ENCODE data around the gene NOTCH3.

NOTCH3 gene

DNA sequence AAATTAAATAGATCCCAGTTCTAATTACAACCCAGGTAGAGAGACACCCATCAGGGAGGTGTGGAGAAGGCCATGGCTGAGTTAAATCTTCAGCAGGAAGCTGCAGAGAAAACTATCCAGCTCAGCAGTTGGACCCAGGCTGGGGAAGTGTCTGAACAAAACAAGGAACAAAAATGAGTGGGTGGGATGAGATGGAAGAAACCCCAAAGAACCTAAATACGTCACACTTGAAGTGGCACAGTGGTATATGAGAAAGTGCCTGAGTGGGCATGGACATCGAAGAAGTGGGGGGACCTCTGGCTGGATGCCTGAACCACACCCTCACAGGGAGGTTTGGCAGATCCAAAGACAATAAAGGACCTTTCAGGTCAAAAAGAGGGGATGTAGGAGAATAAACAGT lies 35.0 kb upstream of the NOTCH3 start:
- DNase-seq: no peak

DNA sequence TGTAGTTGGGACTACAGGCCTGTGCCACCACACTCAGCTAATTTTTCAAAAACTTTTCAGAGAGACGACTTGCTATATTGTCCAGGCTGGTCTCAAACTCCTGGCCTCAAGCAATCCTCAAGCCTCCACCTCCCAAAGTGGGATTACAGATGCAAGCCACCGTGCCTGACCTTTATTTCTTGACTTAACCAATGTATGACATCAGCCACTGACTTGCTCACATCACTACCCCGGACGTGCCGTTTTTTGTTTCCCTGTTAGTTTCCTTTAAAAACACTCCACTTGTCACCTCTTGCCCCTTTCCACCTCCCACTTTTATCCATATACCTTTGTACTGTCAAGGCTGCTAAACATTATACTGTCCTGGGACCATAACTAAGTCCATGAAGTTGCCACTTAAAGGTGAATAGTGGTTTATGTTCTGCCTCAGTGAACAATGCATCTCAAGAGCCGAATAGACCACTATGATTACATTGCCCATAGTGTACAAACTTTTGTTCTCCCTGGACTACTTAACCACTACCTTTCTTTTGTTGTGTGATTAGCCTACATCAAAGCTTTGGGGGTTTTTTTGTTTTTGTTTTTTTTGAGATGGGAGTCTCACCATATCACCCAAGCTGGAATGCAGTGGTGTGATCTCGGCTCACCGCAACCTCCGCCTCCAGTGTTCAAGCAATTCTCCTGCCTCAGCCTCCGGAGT lies 33.8 kb upstream of the NOTCH3 start:
- no peak for DNase-seq

DNA sequence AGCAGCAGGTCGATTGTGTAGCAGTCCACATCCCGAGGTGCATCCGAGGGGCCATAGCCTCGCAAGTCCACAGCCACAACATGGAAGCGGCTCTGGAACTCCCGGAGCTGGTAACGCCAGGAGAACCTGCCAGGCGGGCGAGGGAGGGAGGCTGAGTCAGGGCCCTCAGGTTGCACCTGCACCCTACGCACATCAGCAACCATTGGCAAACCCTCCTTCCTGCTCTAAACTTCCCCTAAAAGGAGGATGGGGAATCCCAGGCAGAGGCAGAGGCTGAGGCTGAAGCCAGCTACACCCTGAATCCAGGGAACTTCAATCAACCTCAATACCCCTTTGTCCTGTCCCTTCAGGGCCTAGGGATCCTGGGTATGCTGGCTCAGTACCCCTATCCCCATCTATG lies 30.5 kb upstream of the NOTCH3 start:
- DNase-seq: no peak

DNA sequence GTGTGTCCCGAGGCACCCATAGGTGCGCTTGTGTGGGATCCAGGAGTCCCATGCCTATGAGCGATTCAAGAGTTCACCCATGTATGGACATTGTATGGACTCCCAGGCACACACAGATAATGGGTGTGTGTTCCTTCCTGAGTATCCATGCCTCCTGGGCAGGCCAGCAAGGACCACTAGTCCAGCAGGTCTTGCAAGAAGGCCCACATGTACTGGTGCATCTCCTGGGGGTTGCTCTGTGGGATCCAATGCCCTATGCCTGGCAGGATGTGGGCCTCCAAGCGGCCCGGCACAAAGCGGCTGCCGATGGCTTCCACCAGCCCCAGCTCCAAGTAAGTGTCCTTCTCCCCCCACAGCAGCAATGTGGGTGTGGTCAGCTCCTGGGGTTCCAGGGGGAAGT lies 26.5 kb upstream of the NOTCH3 start:
- no peak for DNase-seq

DNA sequence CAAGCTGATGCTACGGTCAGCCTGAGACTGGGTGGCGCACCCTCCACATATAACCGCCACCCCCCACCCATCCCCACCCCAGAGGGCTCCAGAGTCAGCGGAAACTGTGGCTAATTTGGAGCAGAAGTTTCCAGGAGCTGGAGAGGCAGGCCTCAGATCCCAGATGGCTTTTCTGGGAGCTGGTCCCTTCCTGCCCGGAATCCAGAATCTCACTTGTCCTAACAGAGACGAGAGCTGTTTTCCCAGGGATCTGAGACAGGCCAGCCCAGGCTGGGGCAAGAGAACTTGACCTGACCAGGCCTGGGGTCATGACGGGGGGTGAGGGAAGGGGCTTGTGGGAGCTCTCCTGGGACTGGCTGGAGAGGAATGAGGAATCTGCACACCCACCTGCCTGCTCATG lies 25.0 kb upstream of the NOTCH3 start:
- DNase-seq: no peak

DNA sequence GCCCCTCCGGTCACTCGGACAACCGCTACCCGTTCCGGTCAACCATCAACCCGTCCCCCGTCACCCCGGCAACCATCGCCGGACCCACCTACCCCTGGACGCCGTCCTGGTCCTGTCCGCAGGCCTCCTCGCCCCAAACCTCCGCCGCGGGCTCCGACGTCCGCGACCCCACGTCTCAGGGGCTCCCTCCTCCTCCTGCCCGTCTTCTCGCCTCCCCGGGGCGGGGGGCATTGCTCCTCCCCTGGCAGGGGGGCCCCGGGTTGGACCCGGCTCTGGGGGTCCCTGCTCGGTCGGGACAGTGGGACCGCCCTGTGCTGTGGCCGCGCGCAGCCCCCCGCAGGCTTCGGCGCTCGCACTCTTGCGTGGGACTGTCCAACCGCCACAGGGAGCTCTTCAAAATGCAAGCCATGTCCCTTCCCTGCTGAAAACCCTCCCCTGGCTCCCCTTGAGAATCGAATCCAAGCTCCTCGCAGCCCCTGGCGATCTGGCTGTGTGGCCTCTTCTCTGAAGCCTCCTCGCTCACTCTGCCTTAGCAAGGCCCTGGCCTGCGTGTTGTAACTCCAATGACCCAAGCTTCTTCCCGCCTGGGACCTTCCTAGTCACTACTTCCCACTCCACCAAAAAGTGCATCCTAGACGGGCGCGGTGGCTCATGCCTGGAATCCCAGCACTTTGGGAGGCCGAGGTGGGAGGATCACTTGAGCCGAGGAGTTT lies 23.0 kb upstream of the NOTCH3 start:
- DNase-seq: no peak

DNA sequence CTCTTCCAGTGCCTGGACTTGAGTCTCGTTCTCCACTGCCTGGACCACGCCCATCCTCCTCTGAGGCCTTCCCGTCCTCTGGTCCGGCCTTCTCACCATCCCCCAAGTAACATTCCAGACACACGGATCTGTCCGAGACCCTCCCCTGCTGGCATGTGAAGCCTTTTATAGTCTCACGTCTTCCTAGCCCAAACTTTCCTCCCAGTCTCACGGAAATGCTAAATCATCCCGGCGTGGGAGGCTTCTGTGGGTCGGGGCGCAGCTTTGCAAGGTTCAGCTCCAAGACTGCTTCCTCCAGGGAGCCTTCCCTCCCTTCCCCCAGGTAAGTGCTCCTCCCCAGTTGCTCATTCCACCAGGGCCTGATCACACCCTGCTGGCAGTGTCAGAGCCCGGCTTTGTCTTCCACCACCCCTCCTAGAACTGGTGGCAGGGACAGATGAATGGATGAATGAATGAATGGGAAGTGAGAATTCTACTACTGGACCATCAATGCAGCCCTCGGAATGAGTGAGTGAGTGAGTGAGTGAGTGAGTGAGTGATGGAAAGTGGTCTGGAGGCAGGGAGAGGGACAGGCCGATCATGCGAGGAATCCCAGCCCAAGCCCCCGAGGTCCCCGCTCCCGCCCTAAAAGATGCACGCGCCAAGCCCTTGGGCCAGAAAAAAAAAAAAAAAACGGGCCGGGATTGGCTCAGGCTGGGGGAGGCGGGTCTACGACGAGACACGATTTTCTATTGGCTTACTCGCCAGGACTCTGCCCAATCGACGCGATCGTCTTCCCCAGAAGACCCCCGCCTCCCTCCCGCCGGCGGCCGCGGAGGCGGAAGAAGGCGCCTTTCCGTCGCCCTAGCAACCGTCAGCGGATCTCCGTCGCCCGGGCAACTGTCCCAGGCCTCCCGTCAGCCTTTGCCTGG lies 22.2 kb upstream of the NOTCH3 start:
- peak; percentile 76 to 81 for DNase-seq

DNA sequence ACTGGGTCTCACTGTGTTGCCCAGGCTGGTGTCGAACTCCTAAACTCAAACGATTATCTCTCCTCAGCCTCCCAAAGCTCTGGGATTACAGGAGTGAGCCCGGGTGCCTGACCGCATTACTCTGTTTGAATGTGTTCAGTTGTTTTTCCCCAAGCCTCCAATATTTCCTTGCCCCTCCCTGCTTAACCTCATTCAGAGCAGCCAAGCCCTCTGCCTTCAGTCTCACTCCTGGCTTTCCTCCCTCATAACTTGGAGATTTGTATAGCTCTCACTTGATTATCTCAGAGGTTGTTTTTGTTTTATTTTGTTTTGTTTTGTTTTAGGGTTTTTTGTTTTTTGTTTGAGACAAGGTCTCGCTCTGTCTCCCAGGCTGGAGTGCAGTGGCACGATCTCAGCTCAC lies 20.0 kb upstream of the NOTCH3 start:
- DNase-seq: no peak

DNA sequence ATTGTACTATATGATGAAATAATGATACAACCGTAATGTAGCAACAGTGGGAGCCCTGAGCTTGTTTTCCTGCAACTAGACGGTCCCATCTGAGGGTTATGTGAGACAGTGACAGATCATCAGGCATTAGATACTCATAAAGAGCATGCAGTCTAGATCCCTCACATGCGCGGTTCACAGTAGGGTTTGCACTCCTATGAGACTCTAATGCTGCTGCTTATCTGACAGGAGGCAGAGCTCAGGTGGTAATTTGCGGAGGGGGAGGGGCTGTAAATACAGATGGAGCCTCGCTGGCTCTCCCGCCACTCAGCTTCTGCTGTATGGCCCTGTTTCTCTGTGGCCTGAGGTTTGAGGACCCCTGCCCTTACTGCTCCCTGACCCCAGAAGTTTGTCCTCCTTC lies 17.7 kb upstream of the NOTCH3 start:
- DNase-seq: no peak

DNA sequence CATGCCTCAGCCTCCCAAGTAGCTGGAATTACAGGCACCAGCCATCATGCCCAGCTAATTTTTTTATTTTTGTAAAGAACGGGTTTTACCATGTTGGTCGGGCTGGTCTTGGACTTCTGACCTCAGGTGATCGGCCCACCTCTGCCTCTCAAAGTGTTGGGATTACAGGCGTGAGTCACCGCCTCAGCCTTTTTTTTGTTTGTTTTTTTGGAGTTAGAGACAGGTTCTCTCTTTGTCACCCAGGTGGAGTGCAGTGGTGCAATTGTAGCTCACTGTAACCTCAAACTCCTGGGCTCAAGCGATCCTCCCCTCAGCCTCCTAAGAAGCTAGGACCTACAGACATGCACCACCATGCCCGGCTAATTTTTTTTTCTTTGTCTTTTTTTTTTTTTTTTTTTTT lies 15.6 kb upstream of the NOTCH3 start:
- no peak for DNase-seq

DNA sequence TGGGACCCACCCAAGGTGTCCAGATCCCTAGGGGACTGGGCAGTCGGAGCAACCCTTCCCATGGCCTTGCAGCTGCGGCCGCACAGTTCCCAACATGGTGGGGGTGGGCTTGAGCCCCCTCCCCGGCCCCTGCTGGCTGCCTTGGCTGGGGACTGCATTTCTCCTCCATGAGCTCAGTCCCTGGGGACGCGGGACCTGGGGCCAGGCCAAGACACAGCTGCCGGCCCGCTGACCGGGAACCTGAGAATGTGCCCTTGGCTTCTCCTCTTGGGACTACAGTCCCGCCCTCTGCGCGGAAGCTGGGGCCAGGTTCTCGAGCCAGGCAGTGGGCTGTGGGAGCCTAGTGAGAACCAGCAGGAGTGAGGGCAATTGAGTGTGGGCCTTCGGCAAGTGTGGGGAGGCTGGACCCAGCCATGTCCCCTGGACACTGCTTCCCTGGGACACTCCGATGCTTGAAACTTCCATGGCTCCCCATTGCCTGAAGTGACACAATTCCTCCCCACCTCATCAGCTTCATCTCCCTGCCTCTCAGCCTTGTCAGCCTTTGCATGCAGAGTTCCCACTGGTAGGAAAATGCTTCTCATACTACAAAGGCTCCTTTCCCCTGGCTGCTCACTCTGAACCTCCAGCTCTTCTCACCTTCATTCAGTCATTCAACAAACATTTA lies 13.1 kb upstream of the NOTCH3 start:
- no peak for DNase-seq

DNA sequence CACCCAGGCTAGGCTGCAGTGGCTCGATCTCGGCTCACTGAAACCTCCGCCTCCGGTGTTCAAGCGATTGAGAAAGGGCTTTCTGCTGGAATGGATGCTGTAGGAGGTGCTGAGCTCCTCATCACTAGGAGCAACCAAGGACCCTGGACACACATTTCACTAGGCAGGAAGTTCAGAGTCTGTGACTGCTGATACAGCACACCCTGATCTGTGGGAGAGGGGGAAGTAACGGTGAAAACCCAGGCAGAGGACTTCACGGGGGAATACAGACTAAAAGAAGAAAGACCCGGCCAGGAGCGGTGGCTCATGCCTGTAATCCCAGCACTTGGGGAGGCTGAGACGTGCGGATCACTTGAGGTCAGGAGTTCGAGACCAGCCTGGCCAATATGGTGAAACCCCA lies 11.9 kb upstream of the NOTCH3 start:
- no peak for DNase-seq

DNA sequence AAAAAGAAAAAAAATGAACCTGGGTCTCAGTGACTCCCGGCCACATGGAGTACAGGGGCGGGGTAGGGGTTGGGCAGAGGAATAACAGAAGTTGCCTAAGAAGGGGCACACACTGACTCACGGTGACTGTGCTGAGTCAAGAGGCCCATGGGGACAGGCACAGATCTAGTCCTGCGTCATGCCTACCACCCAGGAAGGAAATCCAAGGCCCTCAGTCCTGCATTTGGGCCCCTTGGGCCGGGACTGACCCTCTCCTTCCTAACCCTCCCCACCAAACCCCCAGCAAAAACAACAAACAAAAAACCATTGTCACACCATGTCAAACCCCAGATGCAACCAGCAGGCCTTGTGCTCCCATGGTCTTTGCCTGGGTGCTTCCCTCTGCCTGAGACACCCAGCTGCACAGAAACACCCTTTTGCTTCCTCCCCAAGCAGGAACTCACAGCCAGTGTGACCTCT lies 9.6 kb upstream of the NOTCH3 start:
- peak; percentile 94 to 96 for DNase-seq

DNA sequence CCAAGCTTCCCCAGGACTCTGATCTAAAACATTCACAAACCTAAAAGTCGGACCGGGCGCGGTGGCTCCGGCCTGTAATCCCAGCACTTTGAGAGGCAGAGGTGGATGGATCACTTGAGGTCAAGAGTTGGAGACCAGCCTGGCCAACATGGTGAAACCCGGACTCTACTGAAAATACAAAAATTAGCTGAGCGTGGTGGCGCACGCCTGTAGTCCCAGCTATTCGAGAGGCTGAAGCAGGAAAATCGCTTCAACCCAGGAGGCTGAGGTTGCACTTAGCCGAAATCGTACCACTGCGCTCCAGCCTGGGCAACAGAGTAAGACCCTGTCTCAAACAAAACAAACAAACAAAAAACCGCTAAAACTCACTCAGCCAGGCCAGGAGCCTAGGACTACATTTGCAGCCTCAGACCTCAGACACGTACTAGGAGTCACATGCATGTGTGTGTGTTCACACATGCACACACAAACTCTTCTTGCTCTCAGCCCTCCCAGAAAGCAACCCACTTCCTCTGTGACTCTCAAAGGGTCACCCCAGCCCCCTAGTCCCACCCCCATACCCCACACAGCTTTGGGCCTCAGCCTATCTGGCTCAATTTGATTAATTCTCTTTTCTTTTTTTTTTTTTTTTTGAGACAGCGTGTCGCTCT lies 704 bp upstream of the NOTCH3 start:
- no peak for DNase-seq

DNA sequence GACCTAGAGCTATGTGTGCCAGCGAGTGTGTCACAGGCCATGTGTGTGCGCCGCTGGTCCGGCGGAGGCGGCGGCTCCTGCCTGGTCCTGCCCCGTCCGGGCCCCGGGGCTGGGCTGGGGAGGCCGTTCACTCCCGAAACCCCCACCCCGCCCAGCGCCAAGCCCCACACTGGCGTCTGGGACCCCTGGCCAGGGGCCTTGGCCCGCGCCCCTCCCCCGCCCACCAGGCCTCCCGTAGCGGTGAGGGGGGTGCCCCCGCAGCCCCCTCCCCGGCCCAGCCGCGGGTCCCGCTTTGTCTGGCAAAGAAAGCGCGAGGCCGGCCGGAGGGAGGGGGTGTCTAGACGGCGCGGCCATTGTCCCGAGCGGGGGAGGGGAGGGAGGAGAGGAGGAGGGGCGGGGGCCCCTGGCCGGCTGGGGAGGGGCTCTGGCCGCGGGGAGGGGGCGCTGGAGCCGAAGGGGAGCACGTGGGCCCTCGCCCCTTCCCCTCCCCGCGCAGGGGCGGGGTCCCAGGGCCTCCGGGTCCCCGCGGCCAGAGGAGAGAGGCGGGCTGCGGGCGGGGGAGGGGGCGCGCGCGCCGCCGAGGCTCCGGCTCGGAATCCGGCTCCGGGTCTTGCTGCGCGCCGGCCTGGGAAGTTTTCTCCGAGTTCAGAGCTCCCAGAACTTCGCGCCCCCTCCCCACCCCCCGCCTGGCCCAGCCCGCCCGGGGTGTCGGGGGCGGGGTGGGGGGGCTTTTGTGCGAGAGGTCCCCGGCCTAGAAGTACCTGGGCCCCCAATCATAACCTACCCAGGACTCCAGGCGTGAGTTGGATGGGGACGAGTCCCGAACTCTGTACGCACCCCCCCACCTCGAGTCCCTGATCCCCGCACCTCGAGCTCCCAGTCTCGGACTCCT lies 888 bp downstream of the NOTCH3 start:
- DNase-seq: no peak

DNA sequence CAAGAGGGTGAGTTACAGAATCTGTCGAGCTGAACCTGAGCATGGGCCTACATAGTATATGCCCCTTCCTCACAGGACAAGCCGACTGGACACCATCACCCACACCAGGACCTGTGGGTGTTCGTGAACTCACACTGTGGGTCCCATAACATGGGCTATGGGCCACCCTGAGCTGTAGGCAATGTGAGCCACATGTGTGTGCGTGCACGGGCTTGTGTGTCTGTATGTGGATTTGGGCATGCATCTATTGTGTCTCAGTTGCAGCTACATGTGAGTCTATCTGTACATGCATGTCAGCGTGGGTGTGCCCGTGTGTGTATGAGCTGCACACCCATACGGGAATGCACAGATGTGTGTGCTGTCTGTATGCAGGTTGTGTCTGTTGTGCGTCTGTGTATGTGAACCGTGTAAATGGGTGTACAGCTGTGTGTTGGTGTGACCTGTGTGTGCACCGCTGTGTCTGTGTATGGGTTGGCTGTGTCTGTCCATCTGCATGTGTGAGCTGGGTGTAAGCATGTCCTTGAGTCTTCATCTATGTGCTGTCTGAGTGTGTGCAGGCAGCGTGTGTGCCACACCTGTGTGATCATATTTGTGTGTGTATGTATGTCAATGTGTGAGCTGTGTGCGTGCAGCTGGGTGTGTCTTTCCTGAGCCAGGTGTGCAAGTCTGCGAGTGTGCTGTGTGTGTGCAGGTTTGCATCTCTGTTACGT lies 1.7 kb downstream of the NOTCH3 start:
- DNase-seq: no peak

DNA sequence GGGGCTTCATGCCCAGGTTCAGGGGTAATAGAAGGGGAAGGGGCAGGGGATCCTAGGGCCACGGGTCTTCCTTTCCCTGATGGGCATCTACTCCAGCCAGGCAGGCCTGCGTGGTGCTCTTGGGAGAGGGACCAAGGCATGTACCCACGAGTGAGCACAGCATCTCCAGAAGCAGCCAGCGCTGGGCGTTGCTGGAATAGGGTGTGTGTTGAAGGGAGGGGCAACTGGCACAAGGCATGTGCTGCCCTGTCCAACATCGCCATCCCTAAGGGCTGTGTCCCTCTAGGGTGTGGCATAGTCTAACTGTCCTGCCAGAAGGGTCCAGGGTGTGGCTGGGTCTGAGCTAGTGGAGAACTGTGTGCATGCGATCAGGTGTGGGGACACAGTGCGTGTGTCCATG lies 2.9 kb downstream of the NOTCH3 start:
- no peak for DNase-seq

DNA sequence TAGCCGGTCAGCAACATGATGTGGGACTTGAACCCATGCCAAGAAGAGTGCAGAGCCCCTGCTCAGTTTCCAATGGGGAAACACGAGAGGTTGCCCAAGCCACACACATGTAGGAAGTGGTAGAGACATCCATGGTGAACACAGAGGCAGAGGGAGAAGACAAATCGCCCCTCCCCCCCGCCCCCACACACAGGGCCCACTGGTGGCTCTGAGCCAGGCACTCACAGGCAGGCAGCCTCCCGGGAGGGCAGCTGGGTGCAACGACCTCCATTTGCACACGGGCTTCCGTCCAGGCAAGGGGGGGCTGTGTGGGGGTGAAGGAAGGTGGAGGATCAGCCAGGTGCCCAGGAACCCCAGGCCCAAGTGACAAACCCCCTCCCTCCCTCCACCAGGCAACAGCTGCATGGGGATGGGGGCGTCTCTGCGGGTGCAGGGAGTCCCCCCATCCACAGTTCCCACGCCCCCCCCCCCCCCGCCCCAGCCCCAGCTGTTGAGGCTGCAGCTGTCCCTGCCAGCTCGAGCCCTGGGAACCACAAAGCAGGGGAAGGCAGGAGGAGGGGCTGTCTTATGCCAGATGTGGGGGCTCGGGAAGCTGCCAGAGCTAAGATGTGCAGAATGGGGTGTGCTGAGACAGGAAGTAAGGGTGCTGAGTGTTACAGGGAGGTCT lies 3.4 kb downstream of the NOTCH3 start:
- peak; percentile 20 to 44 for DNase-seq

DNA sequence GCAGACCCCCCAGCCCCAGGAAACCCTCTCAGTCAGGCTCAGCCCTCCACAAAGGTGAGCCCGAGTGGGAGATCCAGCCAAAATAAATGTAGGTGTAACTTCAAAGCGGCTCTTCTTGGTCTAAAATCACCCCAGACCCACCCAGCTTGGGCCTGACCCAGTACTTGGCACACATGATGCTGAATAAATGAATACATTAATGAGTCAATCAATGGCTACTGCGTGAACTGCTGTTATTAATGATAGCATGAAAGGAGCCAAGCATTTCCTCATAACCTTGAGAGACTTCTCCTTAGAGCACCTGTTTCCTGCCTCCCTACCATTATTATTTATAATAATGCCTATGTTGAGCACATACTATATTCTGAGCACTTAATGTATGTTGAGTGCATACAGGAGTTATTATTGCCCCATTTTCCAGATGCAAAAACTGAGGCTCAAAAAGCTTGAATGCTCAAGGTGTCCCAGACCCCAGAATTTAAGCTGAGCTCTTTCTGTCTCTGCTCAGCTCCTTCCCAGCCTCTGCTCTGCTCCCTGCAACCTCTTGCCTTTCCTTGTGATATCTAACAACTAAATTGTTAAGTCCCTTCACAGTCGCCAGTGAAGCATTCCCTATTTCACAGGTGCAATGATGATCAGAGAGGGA lies 4.3 kb downstream of the NOTCH3 start:
- DNase-seq: no peak

All from AML-193 (cell line).